Germinal center (tissue), 1 donor: Measurements from ENCODE around the gene RETN.

Experiments used
- DNase-seq: peaks from one replicate; pipeline ENCODE4 v3.0.0; 2012; ENCODE audit warnings: mixed read lengths, low spot score

RETN gene

GRCh38 chr19:7682175-7682855, 13.5 kb downstream of the RETN start:
- DNase-seq = no peak

- DNase-seq = no peak
These were observed 16.9 kb downstream of the RETN start for GRCh38 chr19:7685546-7686445.

GRCh38 chr19:7687177-7687576, 18.3 kb downstream of the RETN start:
- DNase-seq = no peak

GRCh38 chr19:7689165-7689564, 20.3 kb downstream of the RETN start:
- DNase-seq = no peak

GRCh38 chr19:7690779-7691258, 22.0 kb downstream of the RETN start:
- no peak for DNase-seq

- no peak for DNase-seq
These were observed 22.6 kb downstream of the RETN start for GRCh38 chr19:7691497-7691896.

- DNase-seq = no peak
These were observed 23.7 kb downstream of the RETN start for GRCh38 chr19:7692417-7693088.

GRCh38 chr19:7694499-7694898, 25.6 kb downstream of the RETN start:
- DNase-seq = no peak

- DNase-seq = no peak
These were observed 29.0 kb downstream of the RETN start for GRCh38 chr19:7697721-7698287.

- no peak for DNase-seq
These were observed 29.7 kb downstream of the RETN start for GRCh38 chr19:7698583-7698982.

- no peak for DNase-seq
These were observed 30.2 kb downstream of the RETN start for GRCh38 chr19:7699003-7699402.

GRCh38 chr19:7699417-7700401, 30.9 kb downstream of the RETN start:
- DNase-seq = no peak

- DNase-seq = no peak
These were observed 32.3 kb downstream of the RETN start for GRCh38 chr19:7701049-7701653.

GRCh38 chr19:7701654-7702457, 33.0 kb downstream of the RETN start, which contains the start of gene FCER2:
Gene FCER2, minus strand, starts transcription at chr19:7702131. Its CDS starts 2,371 bp downstream, at chr19:7699760.
- peak; percentile 66 for DNase-seq

GRCh38 chr19:7703332-7703731, 34.5 kb downstream of the RETN start:
- DNase-seq = no peak

GRCh38 chr19:7704280-7705060, 35.6 kb downstream of the RETN start:
- DNase-seq = no peak

GRCh38 chr19:7705387-7706187, 36.7 kb downstream of the RETN start:
- DNase-seq = peak; percentile 69
